HG03565 (cell line): ENCODE data around the gene GNPNAT1.
"Not testable (repeated sequence)": the region's sequence is repeated elsewhere in the genome, so short reads cannot be mapped to it uniquely, and the experiment has no call there.

Source experiments
- ATAC-seq: cut with Tn5 transposase; IDR thresholded peaks from one replicate; pipeline ENCODE4 v1.9.1; 2021; ENCODE audit warnings: mild to moderate bottlenecking, moderate library complexity; ENCODE audit not compliant: unreplicated experiment

Gene GNPNAT1

DNA sequence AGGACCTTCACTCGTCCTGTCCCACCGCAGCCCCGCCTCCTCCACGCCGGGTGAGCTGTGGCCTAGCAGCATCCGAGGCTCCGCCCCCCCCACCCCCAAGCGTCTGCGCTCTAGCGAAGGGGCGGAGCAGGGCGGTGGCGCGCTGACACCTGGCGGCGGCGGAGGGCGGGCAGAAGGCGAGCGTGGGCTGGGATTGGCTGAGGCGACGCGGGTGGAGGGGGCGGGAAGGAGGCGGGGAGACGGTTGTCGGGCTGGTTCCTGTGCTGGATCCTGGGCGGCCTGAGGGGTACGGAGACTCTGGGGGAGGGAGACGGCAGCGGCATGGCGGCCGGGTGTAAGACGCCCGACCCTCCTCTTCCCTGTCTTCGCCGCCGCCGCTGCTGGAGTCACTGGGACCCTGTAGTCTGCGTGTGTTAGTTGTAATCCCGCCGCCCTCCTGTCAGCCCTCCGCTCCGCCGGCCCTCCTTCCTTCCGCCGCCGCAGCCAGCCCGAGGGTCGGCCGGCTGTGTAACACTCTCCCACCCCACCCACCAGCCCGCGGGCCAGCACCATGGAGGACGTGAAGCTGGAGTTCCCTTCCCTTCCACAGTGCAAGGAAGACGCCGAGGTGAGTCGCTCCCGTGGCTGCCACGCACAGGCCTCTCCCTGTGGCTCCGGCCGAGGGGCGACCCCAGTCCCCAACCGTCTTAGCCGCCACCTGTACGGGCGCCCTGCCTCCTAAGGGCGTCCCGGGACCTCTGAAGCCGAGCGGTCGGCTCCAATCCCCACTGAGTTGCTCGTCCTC is 61.3 kb downstream of the GNPNAT1 start, which contains the start of gene STYX:
Gene STYX (plus strand): TSS at position 242 of the 784 bp plus-strand sequence. CDS start 309 bp downstream, at position 551.
- ATAC-seq: peak; percentile 85

DNA sequence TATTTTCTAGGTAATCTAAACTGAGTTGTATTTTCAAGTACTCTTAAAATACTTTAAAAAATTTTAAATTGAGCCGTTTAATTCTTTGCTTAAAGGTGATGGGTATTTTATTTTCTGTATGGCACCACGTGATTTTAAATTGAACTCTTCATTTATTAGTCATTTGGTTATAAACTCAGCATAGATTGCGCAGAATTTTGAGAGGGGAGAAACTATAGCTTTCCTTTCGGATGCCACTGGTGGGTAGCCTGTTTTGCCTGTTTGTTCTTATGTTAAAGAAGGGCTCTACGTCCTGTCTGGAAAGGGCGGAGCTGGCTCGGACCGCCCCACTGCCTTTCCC is 61.9 kb downstream of the GNPNAT1 start:
- ATAC-seq: no peak

DNA sequence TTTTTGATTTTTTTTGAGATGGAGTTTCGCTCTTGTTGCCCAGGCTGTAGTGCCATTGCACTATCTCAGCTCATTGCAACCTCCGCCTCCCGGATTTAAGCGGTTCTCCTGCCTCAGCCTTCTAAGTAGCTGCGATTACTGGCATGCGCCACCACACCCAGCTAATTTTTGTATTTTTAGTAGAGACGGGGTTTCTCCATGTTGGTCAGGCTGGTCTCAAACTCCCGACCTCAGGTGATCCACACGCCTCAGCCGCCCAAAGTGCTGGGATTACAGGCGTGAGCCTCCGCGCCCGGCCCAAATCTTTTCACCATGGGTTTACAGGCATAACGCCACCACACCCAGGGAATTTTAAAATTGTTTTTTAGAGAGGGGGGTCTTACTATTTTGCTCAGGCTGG is 62.4 kb downstream of the GNPNAT1 start:
- ATAC-seq: not testable (repeated sequence)

DNA sequence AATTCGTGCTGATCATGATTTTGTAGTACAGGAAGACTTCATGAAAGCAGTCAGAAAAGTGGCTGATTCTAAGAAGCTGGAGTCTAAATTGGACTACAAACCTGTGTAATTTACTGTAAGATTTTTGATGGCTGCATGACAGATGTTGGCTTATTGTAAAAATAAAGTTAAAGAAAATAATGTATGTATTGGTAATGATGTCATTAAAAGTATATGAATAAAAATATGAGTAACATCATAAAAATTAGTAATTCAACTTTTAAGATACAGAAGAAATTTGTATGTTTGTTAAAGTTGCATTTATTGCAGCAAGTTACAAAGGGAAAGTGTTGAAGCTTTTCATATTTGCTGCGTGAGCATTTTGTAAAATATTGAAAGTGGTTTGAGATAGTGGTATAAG is 63.9 kb downstream of the GNPNAT1 start:
- ATAC-seq: not testable (repeated sequence)
